ENCODE results near the gene CTTN. TPM values are rescaled to one million over a fixed set of nuclear protein-coding genes. Genes with fewer than 3 reads are reported as not detected.

CTTN gene
- total RNA-seq, 1 experiment from 2014 or later = 503 TPM

DNA sequence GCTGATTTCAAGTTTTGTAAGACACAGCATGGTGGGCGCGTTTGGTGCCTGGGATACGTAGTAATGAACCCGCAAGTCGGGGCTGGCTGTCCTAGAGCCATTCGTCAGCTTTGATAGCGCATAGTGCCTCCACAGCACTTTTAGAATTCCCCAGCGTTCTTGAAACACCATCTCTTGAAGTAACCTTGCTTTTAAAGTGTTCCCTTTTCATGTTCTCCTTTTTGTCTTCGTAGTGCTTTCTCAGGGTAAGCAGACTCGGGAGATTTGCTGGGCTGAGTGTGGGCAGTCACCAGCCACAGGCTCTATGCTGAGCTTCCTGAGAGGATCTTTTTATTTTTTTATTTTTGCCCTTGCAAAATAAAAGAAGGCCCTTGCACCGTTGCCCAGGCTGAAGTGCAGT lies 39.6 kb upstream of the CTTN start:
- Histone ChIP-seq H3K4me3 (ENCODE audit: low read depth in 2 of 2, low read length in 2 of 2) (no peak overlapping the region), H3K4me1 (ENCODE audit: control insufficient read depth, insufficient read depth, low read length) (no peaks in the 10 kb centered on the region), H3K36me3 (ENCODE audit: control insufficient read depth, insufficient read depth, low read length) (peaks cover 23% of the 10 kb centered on the region), H3K9me3 (ENCODE audit: control insufficient read depth, insufficient read depth, low read depth, low read length) (no peaks in the 10 kb centered on the region), H3K27me3 (ENCODE audit: control insufficient read depth, insufficient read depth, low read length) (no peaks in the 10 kb centered on the region), H3K27ac (ENCODE audit: low read length) (no peak overlapping the region)
- BruUV-seq (replicated peaks) = no TSS peak
- DNase-seq (ENCODE audit: low read depth, low spot score) (no peak), ATAC-seq (no peak)
- ChIA-PET CTCF (interaction anchor here (0.5 kb wide), 1 partner anchor 667 kb away, joined by 7 read pairs; no protein-coding TSS in a partner anchor), POLR2A (no interaction called here)
- in situ Hi-C loops (cut with HindIII; ENCODE audit: low pct_unique_long_range_greater_than_20kb, low sequenced_read_pairs) (no loop called here), intact Hi-C loops (cut with micrococcal nuclease; ENCODE audit: unreplicated experiment) (no loop called here)
- TF ChIP-seq, protein P1, sequence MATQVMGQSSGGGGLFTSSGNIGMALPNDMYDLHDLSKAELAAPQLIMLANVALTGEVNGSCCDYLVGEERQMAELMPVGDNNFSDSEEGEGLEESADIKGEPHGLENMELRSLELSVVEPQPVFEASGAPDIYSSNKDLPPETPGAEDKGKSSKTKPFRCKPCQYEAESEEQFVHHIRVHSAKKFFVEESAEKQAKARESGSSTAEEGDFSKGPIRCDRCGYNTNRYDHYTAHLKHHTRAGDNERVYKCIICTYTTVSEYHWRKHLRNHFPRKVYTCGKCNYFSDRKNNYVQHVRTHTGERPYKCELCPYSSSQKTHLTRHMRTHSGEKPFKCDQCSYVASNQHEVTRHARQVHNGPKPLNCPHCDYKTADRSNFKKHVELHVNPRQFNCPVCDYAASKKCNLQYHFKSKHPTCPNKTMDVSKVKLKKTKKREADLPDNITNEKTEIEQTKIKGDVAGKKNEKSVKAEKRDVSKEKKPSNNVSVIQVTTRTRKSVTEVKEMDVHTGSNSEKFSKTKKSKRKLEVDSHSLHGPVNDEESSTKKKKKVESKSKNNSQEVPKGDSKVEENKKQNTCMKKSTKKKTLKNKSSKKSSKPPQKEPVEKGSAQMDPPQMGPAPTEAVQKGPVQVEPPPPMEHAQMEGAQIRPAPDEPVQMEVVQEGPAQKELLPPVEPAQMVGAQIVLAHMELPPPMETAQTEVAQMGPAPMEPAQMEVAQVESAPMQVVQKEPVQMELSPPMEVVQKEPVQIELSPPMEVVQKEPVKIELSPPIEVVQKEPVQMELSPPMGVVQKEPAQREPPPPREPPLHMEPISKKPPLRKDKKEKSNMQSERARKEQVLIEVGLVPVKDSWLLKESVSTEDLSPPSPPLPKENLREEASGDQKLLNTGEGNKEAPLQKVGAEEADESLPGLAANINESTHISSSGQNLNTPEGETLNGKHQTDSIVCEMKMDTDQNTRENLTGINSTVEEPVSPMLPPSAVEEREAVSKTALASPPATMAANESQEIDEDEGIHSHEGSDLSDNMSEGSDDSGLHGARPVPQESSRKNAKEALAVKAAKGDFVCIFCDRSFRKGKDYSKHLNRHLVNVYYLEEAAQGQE (IDR thresholded peaks at IDR 0.05; ENCODE audit: insufficient read depth in 1 of 2, low read depth in 2 of 2, low read length in 1 of 2) = no peak
- TF ChIP-seq SIN3A (IDR thresholded peaks at IDR 0.05; ENCODE audit: borderline replicate concordance, insufficient read depth, low read depth, low read length) (no peak), TCF7L2 (IDR thresholded peaks at IDR 0.05; ENCODE audit: low read depth, low read length) (no peak), POLR2AphosphoS5 (IDR thresholded peaks at IDR 0.05; ENCODE audit: low read depth, low read length) (no peak)
- TF ChIP-seq, protein P2, sequence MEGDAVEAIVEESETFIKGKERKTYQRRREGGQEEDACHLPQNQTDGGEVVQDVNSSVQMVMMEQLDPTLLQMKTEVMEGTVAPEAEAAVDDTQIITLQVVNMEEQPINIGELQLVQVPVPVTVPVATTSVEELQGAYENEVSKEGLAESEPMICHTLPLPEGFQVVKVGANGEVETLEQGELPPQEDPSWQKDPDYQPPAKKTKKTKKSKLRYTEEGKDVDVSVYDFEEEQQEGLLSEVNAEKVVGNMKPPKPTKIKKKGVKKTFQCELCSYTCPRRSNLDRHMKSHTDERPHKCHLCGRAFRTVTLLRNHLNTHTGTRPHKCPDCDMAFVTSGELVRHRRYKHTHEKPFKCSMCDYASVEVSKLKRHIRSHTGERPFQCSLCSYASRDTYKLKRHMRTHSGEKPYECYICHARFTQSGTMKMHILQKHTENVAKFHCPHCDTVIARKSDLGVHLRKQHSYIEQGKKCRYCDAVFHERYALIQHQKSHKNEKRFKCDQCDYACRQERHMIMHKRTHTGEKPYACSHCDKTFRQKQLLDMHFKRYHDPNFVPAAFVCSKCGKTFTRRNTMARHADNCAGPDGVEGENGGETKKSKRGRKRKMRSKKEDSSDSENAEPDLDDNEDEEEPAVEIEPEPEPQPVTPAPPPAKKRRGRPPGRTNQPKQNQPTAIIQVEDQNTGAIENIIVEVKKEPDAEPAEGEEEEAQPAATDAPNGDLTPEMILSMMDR (IDR thresholded peaks at IDR 0.05) = no peak

DNA sequence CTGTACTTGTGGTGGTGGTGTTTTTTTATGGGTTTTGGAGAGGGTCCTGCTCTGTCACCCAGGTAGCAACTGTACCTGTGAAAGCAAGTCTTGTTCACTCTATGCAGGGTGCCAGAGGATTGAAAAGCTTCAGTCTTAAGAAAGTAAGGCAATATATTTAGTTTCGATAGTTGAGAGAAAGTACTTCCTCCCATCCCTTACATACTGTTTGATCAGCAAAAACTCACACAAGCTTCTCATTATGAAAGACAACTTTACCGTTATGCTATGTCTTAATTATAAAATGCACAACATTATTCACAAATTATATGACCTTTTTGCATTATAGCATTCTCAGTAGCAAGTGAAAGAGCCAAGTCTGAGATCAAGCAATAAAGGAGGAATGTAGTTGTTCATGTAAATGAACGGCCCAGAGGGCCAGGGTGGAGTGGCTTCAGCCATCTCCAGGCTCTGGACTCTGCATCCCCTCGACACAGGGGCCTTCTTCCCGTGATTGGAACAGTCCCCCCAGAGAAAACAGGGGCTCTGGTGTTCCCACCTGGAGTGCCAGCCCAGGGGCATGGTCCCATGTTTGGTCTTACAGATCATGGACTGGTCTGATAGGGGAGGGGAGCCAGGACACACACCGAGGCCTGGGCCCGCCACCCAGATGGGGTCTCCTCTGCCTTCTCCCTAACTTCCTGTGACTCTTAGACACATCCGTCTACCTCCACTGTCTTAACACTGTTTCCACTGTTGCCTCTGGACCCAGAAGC lies 38.7 kb upstream of the CTTN start:
- intact Hi-C loops (cut with micrococcal nuclease; ENCODE audit: unreplicated experiment) (no loop called here), in situ Hi-C loops (cut with HindIII; ENCODE audit: low pct_unique_long_range_greater_than_20kb, low sequenced_read_pairs) (no loop called here)
- ChIA-PET POLR2A (no interaction called here), CTCF (interaction anchor here (0.5 kb wide), 1 partner anchor 668 kb away, joined by 7 read pairs; no protein-coding TSS in a partner anchor)
- H3K27me3 ChIP-seq (ENCODE audit: control insufficient read depth, insufficient read depth, low read length) = no peaks in the 10 kb centered on the region
- ATAC-seq = no peak
- no peaks in the 10 kb centered on the region for H3K4me1 ChIP-seq (ENCODE audit: control insufficient read depth, insufficient read depth, low read length)
- no peak overlapping the region for H3K4me3 ChIP-seq (ENCODE audit: low read depth in 2 of 2, low read length in 2 of 2)
- no peaks in the 10 kb centered on the region for H3K9me3 ChIP-seq (ENCODE audit: control insufficient read depth, insufficient read depth, low read depth, low read length)
- TF ChIP-seq, protein P2 (IDR thresholded peaks at IDR 0.05) = no peak
- TF ChIP-seq TCF7L2 (IDR thresholded peaks at IDR 0.05; ENCODE audit: low read depth, low read length) (no peak), SIN3A (IDR thresholded peaks at IDR 0.05; ENCODE audit: borderline replicate concordance, insufficient read depth, low read depth, low read length) (no peak)
- H3K36me3 ChIP-seq (ENCODE audit: control insufficient read depth, insufficient read depth, low read length) = peaks cover 26% of the 10 kb centered on the region
- no peak overlapping the region for H3K27ac ChIP-seq (ENCODE audit: low read length)
- no peak for DNase-seq (ENCODE audit: low read depth, low spot score)
- BruUV-seq (replicated peaks) = no TSS peak

Measured in Panc1 (cell line).